ENCODE data around the gene AS3MT. TPM values are rescaled to one million over a fixed set of nuclear protein-coding genes. Genes with fewer than 3 reads are reported as not detected.
A peak's percentile ranks its signal among the peaks of the same experiment; 100 is the strongest.
"Not testable (repeated sequence)": the region's sequence is repeated elsewhere in the genome, so short reads cannot be mapped to it uniquely, and the experiment has no call there.

Gene AS3MT
- total RNA-seq = 10 to 100 TPM in 4 of 6 experiments, 1 to 10 TPM in 2; 5.3 to 23.2 (median 14.4) TPM
- long read RNA-seq, partial matches to known transcripts = 1 of 4 reads
- long read RNA-seq, other reads (novel, unspliced or antisense) = 2 of 4 reads

GRCh38 chr10:102869258-102870198, at the start of gene AS3MT:
TSS of gene AS3MT (plus strand) at chr10:102869470. CDS start at chr10:102869593, 123 bp downstream.
- ATAC-seq = peak; percentile 86 to 93 (median 90)
- intact Hi-C loops (cut with DNase I) = no loop called here

GRCh38 chr10:102820008-102820407, 49.3 kb upstream of the AS3MT start:
- H3K4me1 ChIP-seq = peaks cover 0 to 16% (median 10%) of the 10 kb centered on the region in 4 donors
- ATAC-seq, H3K4me3 ChIP-seq, H3K9me3 ChIP-seq, H3K36me3 ChIP-seq, DNase-seq, H3K27me3 ChIP-seq, H3K27ac ChIP-seq: not testable (repeated sequence)
- intact Hi-C loops (cut with DNase I) = loop anchor here in 1 of 2 donors (10.0 kb wide), 1 partner anchor 85 kb away; no protein-coding TSS in a partner anchor
- 100% methylated on average over 1 of the region's 5 CpGs for WGBS (ENCODE audit: insufficient coverage, low coverage, low lambda C conversion rate, missing lambda C conversion rate)

More at GRCh38 chr10:102869258-102870198, at the start of gene AS3MT:
- Histone ChIP-seq H3K27ac (peak within 1 kb of the TSS in 2 of 3 donors; percentile 50 to 66), H3K36me3 (no peaks in the 10 kb centered on the region), H3K9me3 (no peaks in the 10 kb centered on the region), H3K27me3 (no peaks in the 10 kb centered on the region), H3K4me3 (peak within 1 kb of the TSS; percentile 51 to 65 (median 61)), H3K4me1 (peaks cover 0 to 8% (median 0%) of the 10 kb centered on the region in 4 donors)
- peak; percentile 54 to 73 (median 73) for DNase-seq
- WGBS (ENCODE audit: insufficient coverage, low coverage, low lambda C conversion rate, missing lambda C conversion rate) = 2% methylated on average over 19 of the region's 63 CpGs
- peak; percentile 26 for TF ChIP-seq POLR2A (IDR thresholded peaks at IDR 0.05)
- no peak for TF ChIP-seq CTCF (IDR thresholded peaks at IDR 0.05)

GRCh38 chr10:102822222-102822621, 47.0 kb upstream of the AS3MT start:
- ATAC-seq (no peak), DNase-seq (no peak)
- intact Hi-C loops (cut with DNase I) = loop anchor here in 1 of 2 donors (10.0 kb wide), 1 partner anchor 87 kb away; no protein-coding TSS in a partner anchor
- Histone ChIP-seq H3K27me3 (no peaks in the 10 kb centered on the region), H3K36me3 (no peaks in the 10 kb centered on the region), H3K27ac (no peak overlapping the region), H3K4me3 (no peak overlapping the region), H3K4me1 (no peaks in the 10 kb centered on the region), H3K9me3 (no peaks in the 10 kb centered on the region)
- WGBS (ENCODE audit: insufficient coverage, low coverage, low lambda C conversion rate, missing lambda C conversion rate) = 95% methylated on average over 4 of the region's 12 CpGs
- TF ChIP-seq CTCF (IDR thresholded peaks at IDR 0.05) = no peak
- TF ChIP-seq POLR2A (IDR thresholded peaks at IDR 0.05) = no peak

- no peaks in the 10 kb centered on the region for H3K4me1 ChIP-seq
- intact Hi-C loops (cut with DNase I) = loop anchor here in 1 of 2 donors (10.0 kb wide), 1 partner anchor 90 kb away; no protein-coding TSS in a partner anchor
- H3K27me3 ChIP-seq = no peaks in the 10 kb centered on the region
- H3K9me3 ChIP-seq = no peaks in the 10 kb centered on the region
- H3K27ac ChIP-seq = no peak overlapping the region
- no peak overlapping the region for H3K4me3 ChIP-seq
- no peaks in the 10 kb centered on the region for H3K36me3 ChIP-seq
- no peak for TF ChIP-seq CTCF (IDR thresholded peaks at IDR 0.05)
- TF ChIP-seq POLR2A (IDR thresholded peaks at IDR 0.05) = no peak
- 94% methylated on average over 2 of the region's 4 CpGs for WGBS (ENCODE audit: insufficient coverage, low coverage, low lambda C conversion rate, missing lambda C conversion rate)
- ATAC-seq (no peak), DNase-seq (no peak)
These were observed 44.6 kb upstream of the AS3MT start for GRCh38 chr10:102824664-102825063.

Measured in right lobe of liver (tissue), 6 donors.